Liver (tissue), 9 donors: ENCODE measurements around the gene KIF18B. TPM values are rescaled to one million over a fixed set of nuclear protein-coding genes. Genes with fewer than 3 reads are reported as not detected.

Source experiments
- DNase-seq: peaks from one replicate; pipeline ENCODE4 v3.0.0-alpha.2; 2017; ENCODE audit warnings: low spot score
- H3K27ac ChIP-seq, 2 donors: one replicate each; pipeline ENCODE4 v1.7.0; 2013; ENCODE audit warnings: inconsistent platforms in 2 of 2, low read length in 2 of 2, control low read depth in 1 of 2, low read depth in 1 of 2, mild to moderate bottlenecking in 1 of 2
- H3K27me3 ChIP-seq, 4 donors: one replicate each; pipeline versions ENCODE4 v1.6.1 to v1.7.0; 2013; ENCODE audit warnings: low read length in 3 of 4, inconsistent platforms in 1 of 4, mild to moderate bottlenecking in 1 of 4, moderate library complexity in 1 of 4; ENCODE audit not compliant: control insufficient read depth in 4 of 4, insufficient read depth in 4 of 4
- H3K36me3 ChIP-seq, 4 donors: one replicate each; pipeline versions ENCODE4 v1.6.1 to v1.7.0; 2013; ENCODE audit warnings: low read length in 3 of 4, mild to moderate bottlenecking in 3 of 4, low read depth in 1 of 4, moderate library complexity in 1 of 4; ENCODE audit not compliant: control insufficient read depth in 4 of 4, insufficient read depth in 3 of 4
- H3K4me1 ChIP-seq, 4 donors: one replicate each; pipeline versions ENCODE4 v1.6.1 to v1.7.0; 2013; ENCODE audit warnings: low read length in 3 of 4, mild to moderate bottlenecking in 3 of 4, moderate library complexity in 1 of 4; ENCODE audit not compliant: control insufficient read depth in 4 of 4, insufficient read depth in 4 of 4
- H3K4me3 ChIP-seq, 3 donors: one replicate each; pipeline versions ENCODE4 v1.6.1 to v1.7.0; 2013; ENCODE audit warnings: low read length in 3 of 3, control low read depth in 1 of 3, low read depth in 1 of 3, mild to moderate bottlenecking in 1 of 3
- H3K9ac ChIP-seq, 2 donors: one replicate each; pipeline ENCODE4 v1.7.0; 2013; ENCODE audit warnings: low read length in 2 of 2, mild to moderate bottlenecking in 2 of 2, moderate library complexity in 2 of 2, control low read depth in 1 of 2, low read depth in 1 of 2
- H3K9me3 ChIP-seq, 4 donors: one replicate each; pipeline versions ENCODE4 v1.6.1 to v1.7.0; 2013; ENCODE audit warnings: low read length in 3 of 4; ENCODE audit not compliant: control insufficient read depth in 4 of 4
- EGR1 ChIP-seq, 2 donors: IDR thresholded peaks; 2 replicates each; pipeline ENCODE4 v1.6.1; 2016 to 2018; ENCODE audit warnings: antibody characterized with exemption in 2 of 2, low read depth in 2 of 2
- FOXA1 ChIP-seq: IDR thresholded peaks from 2 replicates; pipeline ENCODE4 v1.6.1; 2016; ENCODE audit warnings: antibody characterized with exemption
- FOXA2 ChIP-seq: IDR thresholded peaks from 2 replicates; pipeline ENCODE4 v1.6.1; 2016; ENCODE audit warnings: antibody characterized with exemption
- GABPA ChIP-seq, 2 donors: IDR thresholded peaks in 1 of 2; conservative IDR thresholded peaks in 1 of 2; 2 replicates each; pipeline ENCODE4 v1.6.1; 2016; ENCODE audit warnings: antibody characterized with exemption in 2 of 2, mild to moderate bottlenecking in 1 of 2, moderate library complexity in 1 of 2
- HNF4A ChIP-seq, 2 donors: conservative IDR thresholded peaks; 2 replicates each; pipeline ENCODE4 v1.6.1; 2016; ENCODE audit warnings: antibody characterized with exemption in 2 of 2, mild to moderate bottlenecking in 2 of 2
- HNF4G ChIP-seq: IDR thresholded peaks from 2 replicates; pipeline ENCODE4 v1.6.1; 2016; ENCODE audit warnings: antibody characterized with exemption
- JUND ChIP-seq, 2 donors: IDR thresholded peaks; 2 replicates each; pipeline ENCODE4 v1.6.1; 2016; ENCODE audit warnings: antibody characterized with exemption in 2 of 2
- NR2F2 ChIP-seq: IDR thresholded peaks from 2 replicates; pipeline ENCODE4 v1.6.1; 2016; ENCODE audit warnings: antibody characterized with exemption
- RAD21 ChIP-seq, 2 donors: IDR thresholded peaks; 2 replicates each; pipeline ENCODE4 v1.6.1; 2016; ENCODE audit warnings: antibody characterized with exemption in 2 of 2, mild to moderate bottlenecking in 2 of 2
- RXRA ChIP-seq, 2 donors: IDR thresholded peaks; 2 replicates each; pipeline ENCODE4 v1.6.1; 2017 to 2018; ENCODE audit warnings: antibody characterized with exemption in 2 of 2, mild to moderate bottlenecking in 1 of 2
- SP1 ChIP-seq: IDR thresholded peaks from 2 replicates; pipeline ENCODE4 v1.6.1; 2018; ENCODE audit warnings: antibody characterized with exemption, mild to moderate bottlenecking
- TAF1 ChIP-seq: conservative IDR thresholded peaks from 2 replicates; pipeline ENCODE4 v1.6.1; 2016; ENCODE audit warnings: antibody characterized with exemption, mild to moderate bottlenecking
- YY1 ChIP-seq: IDR thresholded peaks from 2 replicates; pipeline ENCODE4 v1.6.1; 2016; ENCODE audit warnings: antibody characterized with exemption, mild to moderate bottlenecking
- WGBS: extraction: QIAGEN DNeasy Blood & Tissue Kit; methylation state at CpG from one replicate; pipeline ENCODE4 v1.1.7; 2013; 5-methylcytosine and 5-hydroxymethylcytosine counted together
- polyA plus RNA-seq, 2 donors: library from polyadenylated mRNA; stranded (reverse) in 1 of 2; unstranded in 1 of 2; fragments of 200-250 nt in 1 of 2; fragments of >200 nt in 1 of 2; fragmentation: Nextera tagmentation in 1 of 2; extraction: Ambion mirVana in 1 of 2; gene quantifications; one replicate each; pipeline versions ENCODE4 v1.2.1 to v1.2.3, GENCODE V29; 2013 to 2015
- total RNA-seq, 2 donors: library from RNA; depleted of rRNA; stranded (reverse); fragments of >200 nt; gene quantifications; one replicate each; pipeline ENCODE4 v1.2.3, GENCODE V29; 2014
- TF ChIP-seq, protein P1 (sequence below): IDR thresholded peaks from 2 replicates; pipeline ENCODE4 v1.6.1; 2016; ENCODE audit warnings: antibody characterized with exemption
- TF ChIP-seq, protein P2 (sequence below): fragments of 150-350 bp; IDR thresholded peaks from 2 replicates; pipeline ENCODE4 v1.5.1; 2017; ENCODE audit warnings: improper control_type of control experiment, low read depth, low read length; ENCODE audit not compliant: missing input control
- TF ChIP-seq, protein P3 (sequence below): IDR thresholded peaks from 2 replicates; pipeline ENCODE4 v1.6.1; 2016; ENCODE audit warnings: antibody characterized with exemption
- TF ChIP-seq, protein P4 (sequence below): IDR thresholded peaks from 2 replicates; pipeline ENCODE4 v1.6.1; 2016; ENCODE audit warnings: antibody characterized with exemption, mild to moderate bottlenecking
- TF ChIP-seq, protein P5 (sequence below): IDR thresholded peaks from 2 replicates; pipeline ENCODE4 v1.6.1; 2016; ENCODE audit warnings: antibody characterized with exemption
- donor health status: healthy.
- donor health status: healthy.
- donor health status: healthy.
- donor health status: healthy.
- donor health status: healthy.

KIF18B gene
- total and polyA plus RNA-seq, 4 donors: under 0.01 to 11.9 (median 0.48) TPM

DNA sequence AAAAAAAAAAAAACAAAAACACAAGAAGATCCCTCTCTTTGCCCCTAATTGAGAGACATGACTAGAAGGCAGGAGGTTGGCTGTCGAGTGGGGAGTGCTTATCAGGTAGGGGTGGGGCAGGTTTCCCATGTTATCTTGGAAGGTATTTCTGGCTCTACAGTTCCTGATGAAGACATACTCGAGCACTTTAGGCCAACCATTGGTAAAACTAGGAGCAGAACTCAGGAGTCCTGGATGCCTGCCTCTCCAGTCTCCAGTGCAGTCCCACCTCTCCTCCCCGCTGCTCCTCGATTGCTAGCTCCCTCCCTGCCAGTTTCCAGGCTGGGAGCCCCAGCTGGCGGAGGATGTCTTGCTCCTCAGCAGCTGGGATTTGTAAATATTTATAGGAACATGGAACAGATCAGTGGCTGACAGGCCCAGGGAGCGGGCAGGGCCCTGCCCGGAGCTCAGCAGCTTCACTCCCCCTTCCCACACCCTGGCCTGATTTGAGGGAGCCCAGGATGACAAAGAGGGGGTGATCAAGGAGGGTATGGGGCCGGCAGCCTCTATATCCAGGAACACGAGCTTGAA, 31.9 kb upstream of the KIF18B start:
- no peaks in the 10 kb centered on the region for H3K9me3 ChIP-seq
- no peak for TF ChIP-seq RXRA (IDR thresholded peaks at IDR 0.05)
- TF ChIP-seq, protein P1, sequence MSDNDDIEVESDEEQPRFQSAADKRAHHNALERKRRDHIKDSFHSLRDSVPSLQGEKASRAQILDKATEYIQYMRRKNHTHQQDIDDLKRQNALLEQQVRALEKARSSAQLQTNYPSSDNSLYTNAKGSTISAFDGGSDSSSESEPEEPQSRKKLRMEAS: no peak
- TF ChIP-seq NR2F2: no peak
- no peak for TF ChIP-seq GABPA (IDR thresholded peaks at IDR 0.05 in 1 of 2, conservative IDR thresholded peaks at IDR 0.05 in 1 of 2)
- DNase-seq: no peak
- no peak overlapping the region for H3K9ac ChIP-seq
- H3K4me1 ChIP-seq: peaks cover 7 to 19% (median 14%) of the 10 kb centered on the region in 4 donors
- no peak overlapping the region for H3K4me3 ChIP-seq
- H3K27ac ChIP-seq: peak overlapping the region in 1 of 2 donors; percentile 37
- 58% methylated on average over 9 of the region's 9 CpGs for WGBS
- H3K27me3 ChIP-seq: no peaks in the 10 kb centered on the region
- H3K36me3 ChIP-seq: no peaks in the 10 kb centered on the region

DNA sequence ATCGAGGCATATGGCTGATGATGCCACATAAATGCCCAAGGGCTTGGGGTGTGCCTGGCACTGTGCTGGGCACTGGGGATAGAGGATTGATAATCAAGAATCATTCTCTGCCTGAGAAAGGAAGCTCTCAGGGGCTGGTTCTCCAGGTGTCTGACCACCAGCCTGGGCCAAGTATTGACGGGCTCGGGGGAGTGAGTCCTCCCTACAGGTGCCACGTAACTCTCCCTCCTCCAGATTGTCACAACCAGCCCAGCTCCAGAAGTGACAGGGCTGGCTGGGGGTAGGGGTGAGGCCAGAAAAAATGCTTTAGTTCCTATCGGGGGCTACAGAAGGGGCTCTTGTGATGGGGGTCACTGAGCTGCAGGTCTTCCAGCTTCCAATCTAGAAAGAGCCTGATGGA, 31.2 kb upstream of the KIF18B start:
- WGBS: 90% methylated on average over 5 of the region's 5 CpGs

More for the DNA sequence above, 31.2 kb upstream of the KIF18B start:
- TF ChIP-seq GABPA (IDR thresholded peaks at IDR 0.05 in 1 of 2, conservative IDR thresholded peaks at IDR 0.05 in 1 of 2) (no peak), RAD21 (IDR thresholded peaks at IDR 0.05) (no peak), NR2F2 (no peak), HNF4A (conservative IDR thresholded peaks at IDR 0.05) (no peak), YY1 (no peak), HNF4G (no peak), EGR1 (IDR thresholded peaks at IDR 0.05; ENCODE audit: low read depth in 2 of 2) (no peak), JUND (IDR thresholded peaks at IDR 0.05) (no peak), SP1 (no peak), TAF1 (no peak), FOXA1 (no peak), FOXA2 (no peak)
- TF ChIP-seq, protein P2, sequence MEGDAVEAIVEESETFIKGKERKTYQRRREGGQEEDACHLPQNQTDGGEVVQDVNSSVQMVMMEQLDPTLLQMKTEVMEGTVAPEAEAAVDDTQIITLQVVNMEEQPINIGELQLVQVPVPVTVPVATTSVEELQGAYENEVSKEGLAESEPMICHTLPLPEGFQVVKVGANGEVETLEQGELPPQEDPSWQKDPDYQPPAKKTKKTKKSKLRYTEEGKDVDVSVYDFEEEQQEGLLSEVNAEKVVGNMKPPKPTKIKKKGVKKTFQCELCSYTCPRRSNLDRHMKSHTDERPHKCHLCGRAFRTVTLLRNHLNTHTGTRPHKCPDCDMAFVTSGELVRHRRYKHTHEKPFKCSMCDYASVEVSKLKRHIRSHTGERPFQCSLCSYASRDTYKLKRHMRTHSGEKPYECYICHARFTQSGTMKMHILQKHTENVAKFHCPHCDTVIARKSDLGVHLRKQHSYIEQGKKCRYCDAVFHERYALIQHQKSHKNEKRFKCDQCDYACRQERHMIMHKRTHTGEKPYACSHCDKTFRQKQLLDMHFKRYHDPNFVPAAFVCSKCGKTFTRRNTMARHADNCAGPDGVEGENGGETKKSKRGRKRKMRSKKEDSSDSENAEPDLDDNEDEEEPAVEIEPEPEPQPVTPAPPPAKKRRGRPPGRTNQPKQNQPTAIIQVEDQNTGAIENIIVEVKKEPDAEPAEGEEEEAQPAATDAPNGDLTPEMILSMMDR: no peak
- TF ChIP-seq, protein P1: no peak
- TF ChIP-seq, protein P3, sequence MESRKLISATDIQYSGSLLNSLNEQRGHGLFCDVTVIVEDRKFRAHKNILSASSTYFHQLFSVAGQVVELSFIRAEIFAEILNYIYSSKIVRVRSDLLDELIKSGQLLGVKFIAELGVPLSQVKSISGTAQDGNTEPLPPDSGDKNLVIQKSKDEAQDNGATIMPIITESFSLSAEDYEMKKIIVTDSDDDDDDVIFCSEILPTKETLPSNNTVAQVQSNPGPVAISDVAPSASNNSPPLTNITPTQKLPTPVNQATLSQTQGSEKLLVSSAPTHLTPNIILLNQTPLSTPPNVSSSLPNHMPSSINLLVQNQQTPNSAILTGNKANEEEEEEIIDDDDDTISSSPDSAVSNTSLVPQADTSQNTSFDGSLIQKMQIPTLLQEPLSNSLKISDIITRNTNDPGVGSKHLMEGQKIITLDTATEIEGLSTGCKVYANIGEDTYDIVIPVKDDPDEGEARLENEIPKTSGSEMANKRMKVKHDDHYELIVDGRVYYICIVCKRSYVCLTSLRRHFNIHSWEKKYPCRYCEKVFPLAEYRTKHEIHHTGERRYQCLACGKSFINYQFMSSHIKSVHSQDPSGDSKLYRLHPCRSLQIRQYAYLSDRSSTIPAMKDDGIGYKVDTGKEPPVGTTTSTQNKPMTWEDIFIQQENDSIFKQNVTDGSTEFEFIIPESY: no peak
- TF ChIP-seq, protein P4, sequence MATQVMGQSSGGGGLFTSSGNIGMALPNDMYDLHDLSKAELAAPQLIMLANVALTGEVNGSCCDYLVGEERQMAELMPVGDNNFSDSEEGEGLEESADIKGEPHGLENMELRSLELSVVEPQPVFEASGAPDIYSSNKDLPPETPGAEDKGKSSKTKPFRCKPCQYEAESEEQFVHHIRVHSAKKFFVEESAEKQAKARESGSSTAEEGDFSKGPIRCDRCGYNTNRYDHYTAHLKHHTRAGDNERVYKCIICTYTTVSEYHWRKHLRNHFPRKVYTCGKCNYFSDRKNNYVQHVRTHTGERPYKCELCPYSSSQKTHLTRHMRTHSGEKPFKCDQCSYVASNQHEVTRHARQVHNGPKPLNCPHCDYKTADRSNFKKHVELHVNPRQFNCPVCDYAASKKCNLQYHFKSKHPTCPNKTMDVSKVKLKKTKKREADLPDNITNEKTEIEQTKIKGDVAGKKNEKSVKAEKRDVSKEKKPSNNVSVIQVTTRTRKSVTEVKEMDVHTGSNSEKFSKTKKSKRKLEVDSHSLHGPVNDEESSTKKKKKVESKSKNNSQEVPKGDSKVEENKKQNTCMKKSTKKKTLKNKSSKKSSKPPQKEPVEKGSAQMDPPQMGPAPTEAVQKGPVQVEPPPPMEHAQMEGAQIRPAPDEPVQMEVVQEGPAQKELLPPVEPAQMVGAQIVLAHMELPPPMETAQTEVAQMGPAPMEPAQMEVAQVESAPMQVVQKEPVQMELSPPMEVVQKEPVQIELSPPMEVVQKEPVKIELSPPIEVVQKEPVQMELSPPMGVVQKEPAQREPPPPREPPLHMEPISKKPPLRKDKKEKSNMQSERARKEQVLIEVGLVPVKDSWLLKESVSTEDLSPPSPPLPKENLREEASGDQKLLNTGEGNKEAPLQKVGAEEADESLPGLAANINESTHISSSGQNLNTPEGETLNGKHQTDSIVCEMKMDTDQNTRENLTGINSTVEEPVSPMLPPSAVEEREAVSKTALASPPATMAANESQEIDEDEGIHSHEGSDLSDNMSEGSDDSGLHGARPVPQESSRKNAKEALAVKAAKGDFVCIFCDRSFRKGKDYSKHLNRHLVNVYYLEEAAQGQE: no peak
- TF ChIP-seq, protein P5, sequence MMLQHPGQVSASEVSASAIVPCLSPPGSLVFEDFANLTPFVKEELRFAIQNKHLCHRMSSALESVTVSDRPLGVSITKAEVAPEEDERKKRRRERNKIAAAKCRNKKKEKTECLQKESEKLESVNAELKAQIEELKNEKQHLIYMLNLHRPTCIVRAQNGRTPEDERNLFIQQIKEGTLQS: no peak
- Histone ChIP-seq H3K9ac (no peak overlapping the region), H3K27me3 (no peaks in the 10 kb centered on the region), H3K9me3 (no peaks in the 10 kb centered on the region), H3K4me1 (peaks cover 7 to 19% (median 14%) of the 10 kb centered on the region in 4 donors), H3K36me3 (no peaks in the 10 kb centered on the region), H3K27ac (no peak overlapping the region), H3K4me3 (no peak overlapping the region)
- no peak for DNase-seq
